HCT116 (cell line): Measurements from ENCODE around the gene CSHL1. TPM values are rescaled to one million over a fixed set of nuclear protein-coding genes. Genes with fewer than 3 reads are reported as not detected.

Source experiments
- ATAC-seq: fragments of 200-7000 bp; cut with Tn5 transposase; 2 replicates; pipeline ENCODE4 v1.9.1; 2020; ENCODE audit warnings: mild to moderate bottlenecking, moderate library complexity
- BruUV-seq: library from RNA; stranded (reverse); fragments of 400-500 nt; replicated peaks from 2 replicates; lab custom pipeline; 2021; lab: Mats Ljungman, UMichigan
- CTCF ChIA-PET: fragments of 300-600 bp; sonication (Branson Sonifier 250); formaldehyde crosslinking; loops from one replicate; lab custom pipeline; 2021; ENCODE audit warnings: antibody characterized with exemption; lab: Charles Lee
- POLR2A ChIA-PET: fragments of 300-600, 350-600 bp; sonication (Branson Sonifier 250); formaldehyde crosslinking; loops from one replicate; lab custom pipeline; 2021; ENCODE audit warnings: antibody characterized with exemption; lab: Charles Lee
- RAD21 ChIA-PET, 2 experiments: fragments of 300-600 bp; sonication (Branson Sonifier 250); formaldehyde crosslinking; loops; one replicate each; lab custom pipeline; 2023; ENCODE audit warnings: low total read pairs in 2 of 2; ENCODE audit not compliant: uncharacterized antibody in 2 of 2, unreplicated experiment in 2 of 2, low non-redundant PET in 1 of 2; lab: Charles Lee
- DNase-seq: peaks from one replicate; pipeline ENCODE4 v3.0.0-alpha.2; 2010; ENCODE audit warnings: low read depth, low spot score
- H2AFZ ChIP-seq: fragments of 200-600 bp; shearing (Covaris generic), sonication (generic); 2 replicates; pipeline ENCODE4 v1.6.1; 2017; ENCODE audit warnings: low read depth, mixed run types, mixed read lengths, antibody characterized with exemption, low read length; ENCODE audit not compliant: poor library complexity, severe bottlenecking
- H3K27ac ChIP-seq: 2 replicates; pipeline ENCODE4 v1.5.1; 2012; ENCODE audit warnings: low read depth, low read length
- H3K27me3 ChIP-seq: fragments of 200-600 bp; sonication (generic); 2 replicates; pipeline ENCODE4 v1.6.1; 2016; ENCODE audit warnings: mixed run types, low read length, mixed read lengths; ENCODE audit not compliant: insufficient read depth
- H3K36me3 ChIP-seq, 2 experiments: fragments of 200-500 bp in 1 of 2; fragments of 200-600 bp in 1 of 2; sonication (Bioruptor generic) in 1 of 2; sonication (generic) in 1 of 2; 2 replicates each; pipeline versions ENCODE4 v1.5.1 to v1.6.1; 2014 to 2016; ENCODE audit warnings: low read length in 2 of 2, inconsistent platforms in 1 of 2, mixed read lengths in 1 of 2, mixed run types in 1 of 2; ENCODE audit not compliant: insufficient read depth in 2 of 2, control insufficient read depth in 1 of 2
- H3K4me1 ChIP-seq, 2 experiments: fragments of 200-600 bp in 1 of 2; sonication (generic) in 1 of 2; 2 replicates each; pipeline versions ENCODE4 v1.5.1 to v1.6.1; 2012 to 2017; ENCODE audit warnings: low read length in 2 of 2, inconsistent platforms in 1 of 2, mild to moderate bottlenecking in 1 of 2, mixed read lengths in 1 of 2, mixed run types in 1 of 2, moderate library complexity in 1 of 2; ENCODE audit not compliant: insufficient read depth in 2 of 2, control insufficient read depth in 1 of 2
- H3K4me2 ChIP-seq: fragments of 200-600 bp; sonication (generic); 2 replicates; pipeline ENCODE4 v1.6.1; 2017; ENCODE audit warnings: mixed run types, low read length, mixed read lengths
- H3K4me3 ChIP-seq, 2 experiments: fragments of 200-600 bp in 1 of 2; sonication (generic) in 1 of 2; replicated peaks in 1 of 2; 2 replicates each; pipeline ENCODE4 v1.5.1; 2011 to 2016; ENCODE audit warnings: low read length in 2 of 2, control low read depth in 1 of 2, low read depth in 1 of 2, mild to moderate bottlenecking in 1 of 2, mixed read lengths in 1 of 2, mixed run types in 1 of 2
- H3K79me2 ChIP-seq: fragments of 200-600 bp; sonication (generic); 2 replicates; pipeline ENCODE4 v1.6.1; 2017; ENCODE audit warnings: mild to moderate bottlenecking, mixed run types, low read length, moderate library complexity, mixed read lengths; ENCODE audit not compliant: insufficient read depth
- H3K9ac ChIP-seq: fragments of 200-600 bp; sonication (generic); 2 replicates; pipeline ENCODE4 v1.6.1; 2016; ENCODE audit warnings: low read length, mixed read lengths
- H3K9me2 ChIP-seq: fragments of 200-600 bp; sonication (generic), shearing (Covaris generic); 2 replicates; pipeline ENCODE4 v1.6.1; 2017; ENCODE audit warnings: mixed run types, mild to moderate bottlenecking, moderate library complexity; ENCODE audit not compliant: insufficient read depth
- H3K9me3 ChIP-seq, 2 experiments: fragments of 200-500 bp in 1 of 2; fragments of 200-600 bp in 1 of 2; sonication (Bioruptor generic) in 1 of 2; sonication (generic) in 1 of 2; 2 replicates each; pipeline ENCODE4 v1.6.1; 2014 to 2017; ENCODE audit warnings: low read length in 2 of 2, mixed read lengths in 2 of 2, inconsistent platforms in 1 of 2, low read depth in 1 of 2, mild to moderate bottlenecking in 1 of 2, mixed run types in 1 of 2, moderate library complexity in 1 of 2; ENCODE audit not compliant: control insufficient read depth in 1 of 2, insufficient read depth in 1 of 2
- H4K20me1 ChIP-seq: fragments of 200-600 bp; sonication (generic), shearing (Covaris generic); 2 replicates; pipeline ENCODE4 v1.6.1; 2017; ENCODE audit warnings: mixed run types, mild to moderate bottlenecking, moderate library complexity; ENCODE audit not compliant: insufficient read depth
- ATF3 ChIP-seq: IDR thresholded peaks from 2 replicates; pipeline ENCODE4 v1.6.1; 2012
- CBX3 ChIP-seq: IDR thresholded peaks from 2 replicates; pipeline ENCODE4 v1.6.1; 2012; ENCODE audit warnings: low read depth
- CEBPB ChIP-seq: IDR thresholded peaks from 2 replicates; pipeline ENCODE4 v1.6.1; 2012; ENCODE audit warnings: low read depth
- CTCF ChIP-seq, 3 experiments: fragments of 200-600 bp in 1 of 3; sonication (generic) in 1 of 3; IDR thresholded peaks in 2 of 3; conservative IDR thresholded peaks in 1 of 3; 2 replicates each; pipeline ENCODE4 v1.5.1; 2012 to 2017; ENCODE audit warnings: low read depth in 2 of 3, low read length in 2 of 3, antibody characterized with exemption in 1 of 3, borderline replicate concordance in 1 of 3, control low read depth in 1 of 3, mild to moderate bottlenecking in 1 of 3, mixed read lengths in 1 of 3, mixed run types in 1 of 3, moderate library complexity in 1 of 3; ENCODE audit not compliant: insufficient read depth in 1 of 3
- EGR1 ChIP-seq: IDR thresholded peaks from 2 replicates; pipeline ENCODE4 v1.6.1; 2012; ENCODE audit warnings: low read depth
- EZH2 ChIP-seq: fragments of 200-600 bp; sonication (generic); IDR thresholded peaks from 2 replicates; pipeline ENCODE4 v1.6.1; 2017; ENCODE audit warnings: antibody characterized with exemption, mixed run types
- EZH2phosphoT487 ChIP-seq: fragments of 200-600 bp; IDR thresholded peaks from 2 replicates; pipeline ENCODE4 v1.6.1; 2018; ENCODE audit warnings: antibody characterized with exemption, borderline replicate concordance
- FOSL1 ChIP-seq: IDR thresholded peaks from 2 replicates; pipeline ENCODE4 v1.6.1; 2012; ENCODE audit warnings: low read depth
- MAX ChIP-seq: IDR thresholded peaks from 2 replicates; pipeline ENCODE4 v1.6.1; 2012
- POLR2A ChIP-seq: IDR thresholded peaks from 2 replicates; pipeline ENCODE4 v1.7.0; 2011; ENCODE audit warnings: borderline replicate concordance; ENCODE audit not compliant: insufficient read depth, insufficient read length; ENCODE audit errors: extremely low read depth
- POLR2AphosphoS5 ChIP-seq: IDR thresholded peaks from 2 replicates; pipeline ENCODE4 v1.6.1; 2011; ENCODE audit warnings: mild to moderate bottlenecking, low read depth, low read length, moderate library complexity
- RAD21 ChIP-seq: IDR thresholded peaks from 2 replicates; pipeline ENCODE4 v1.6.1; 2012; ENCODE audit warnings: low read depth, mild to moderate bottlenecking
- REST ChIP-seq: IDR thresholded peaks from 2 replicates; pipeline ENCODE4 v1.6.1; 2012; ENCODE audit warnings: low read depth
- SIN3A ChIP-seq: IDR thresholded peaks from 2 replicates; pipeline ENCODE4 v1.6.1; 2012; ENCODE audit warnings: low read depth
- SP1 ChIP-seq: IDR thresholded peaks from 2 replicates; pipeline ENCODE4 v1.6.1; 2012; ENCODE audit warnings: low read depth
- SRF ChIP-seq: IDR thresholded peaks from 2 replicates; pipeline ENCODE4 v1.6.1; 2012; ENCODE audit warnings: low read depth
- YY1 ChIP-seq: IDR thresholded peaks from 2 replicates; pipeline ENCODE4 v1.6.1; 2011; ENCODE audit warnings: low read length, low read depth, moderate library complexity, mild to moderate bottlenecking; ENCODE audit not compliant: insufficient replicate concordance; ENCODE audit errors: extremely low read depth
- ZBTB33 ChIP-seq: IDR thresholded peaks from 2 replicates; pipeline ENCODE4 v1.6.1; 2011; ENCODE audit warnings: mild to moderate bottlenecking, low read length, moderate library complexity; ENCODE audit not compliant: insufficient replicate concordance; ENCODE audit errors: extremely low read depth
- ZFX ChIP-seq: fragments of 450-650 bp; IDR thresholded peaks from 2 replicates; pipeline ENCODE4 v1.6.1; 2017
- intact Hi-C: fragments of 100-400 bp; cut with micrococcal nuclease; formaldehyde crosslinking; loops from 2 replicates; pipeline ENCODE4 v1.10.0; 2022
- total RNA-seq: library from RNA; stranded (reverse); gene quantifications from one replicate; pipeline ENCODE4 v1.2.1, GENCODE V29; 2021; ENCODE audit not compliant: unreplicated experiment

Gene CSHL1
- total RNA-seq, 1 experiment from 2014 or later: not detected

- no peaks in the 10 kb centered on the region for H4K20me1 ChIP-seq
- no peak overlapping the region for H3K9ac ChIP-seq
- no peak for ATAC-seq
- intact Hi-C loops: no loop called here
- H2AFZ ChIP-seq: no peak overlapping the region
- no peaks in the 10 kb centered on the region for H3K27me3 ChIP-seq
- TF ChIP-seq POLR2AphosphoS5 (no peak), SRF (no peak), EZH2 (no peak), EZH2phosphoT487 (no peak), CEBPB (no peak), REST (no peak), SP1 (no peak), EGR1 (no peak), FOSL1 (no peak), ZBTB33 (no peak), ATF3 (no peak), ZFX (no peak), RAD21 (no peak), CTCF (IDR thresholded peaks at IDR 0.05 in 2 of 3, conservative IDR thresholded peaks at IDR 0.05 in 1 of 3; ENCODE audit: borderline replicate concordance in 1 of 3, insufficient read depth in 1 of 3, low read depth in 2 of 3, low read length in 2 of 3) (no peak), POLR2A (no peak), CBX3 (no peak), SIN3A (no peak), YY1 (no peak), MAX (no peak)
- TF ChIP-seq, all 23 proteins: peak for 0
- ChIA-PET RAD21 (no interaction called here), POLR2A (no interaction called here), CTCF (interaction anchor here (0.9 to 1.6 kb wide), 2 partner anchors 9 to 13 kb away, joined by 4 read pairs; no protein-coding TSS in a partner anchor)
- no peaks in the 10 kb centered on the region for H3K9me2 ChIP-seq
- no peak for DNase-seq
- no peaks in the 10 kb centered on the region for H3K9me3 ChIP-seq
- H3K4me2 ChIP-seq: no peak overlapping the region
- H3K36me3 ChIP-seq: no peaks in the 10 kb centered on the region
- no peak overlapping the region for H3K27ac ChIP-seq
- H3K4me3 ChIP-seq: no peak overlapping the region
- H3K79me2 ChIP-seq: no peaks in the 10 kb centered on the region
- H3K4me1 ChIP-seq: peaks cover 4 to 18% of the 10 kb centered on the region in 2 experiments; a peak in 3 of 4 replicates
- BruUV-seq: no TSS peak
Observed at GRCh38 chr17:63960006-63960405, 48.9 kb upstream of the CSHL1 start.
